SK-N-SH treated with all-trans-retinoic acid at 6 μM for 48 hours (cell line): Measurements from ENCODE around the gene FRMD8.

ENCODE experiments used
- CSDC2 ChIP-seq: fragments of 250-450 bp; sonication (Bioruptor Pico); IDR thresholded peaks from 2 replicates; pipeline ENCODE4 v1.5.0; 2020; ENCODE audit warnings: mild to moderate bottlenecking, moderate library complexity
- ISL1 ChIP-seq: fragments of 250-450 bp; sonication (Bioruptor Pico); IDR thresholded peaks from 2 replicates; pipeline ENCODE4 v2.1.2; 2022; ENCODE audit warnings: mild to moderate bottlenecking, moderate library complexity
- SNAI2 ChIP-seq: fragments of 250-450 bp; sonication (Bioruptor Pico); IDR thresholded peaks from 2 replicates; pipeline ENCODE4 v1.5.0; 2020; ENCODE audit warnings: mild to moderate bottlenecking, moderate library complexity
- TSHZ2 ChIP-seq: fragments of 250-450 bp; sonication (Bioruptor Pico); IDR thresholded peaks from 2 replicates; pipeline ENCODE4 v1.5.0; 2020; ENCODE audit warnings: mild to moderate bottlenecking, moderate library complexity
- ZFP3 ChIP-seq: fragments of 250-450 bp; sonication (Bioruptor Pico); IDR thresholded peaks from 2 replicates; pipeline ENCODE4 v1.5.0; 2020; ENCODE audit warnings: mild to moderate bottlenecking, moderate library complexity
- ZFP30 ChIP-seq: fragments of 450-650 bp; formaldehyde crosslinking; IDR thresholded peaks from 2 replicates; pipeline ENCODE4 v1.5.0; 2022; ENCODE audit warnings: mild to moderate bottlenecking, moderate library complexity
- ZNF565 ChIP-seq: fragments of 450-650 bp; formaldehyde crosslinking; conservative IDR thresholded peaks from 2 replicates; pipeline ENCODE4 v1.5.0; 2020; ENCODE audit warnings: low read depth, mild to moderate bottlenecking, moderate library complexity
- TF ChIP-seq, protein P1 (sequence below): fragments of 250-450 bp; sonication (Bioruptor Pico); IDR thresholded peaks from 2 replicates; pipeline ENCODE4 v1.5.1; 2020; ENCODE audit warnings: low read depth, mild to moderate bottlenecking, moderate library complexity
- TF ChIP-seq, protein P2 (sequence below): fragments of 250-450 bp; sonication (Bioruptor Pico); IDR thresholded peaks from 2 replicates; pipeline ENCODE4 v1.8.0; 2020; ENCODE audit warnings: mild to moderate bottlenecking, moderate library complexity, borderline replicate concordance

DNA sequence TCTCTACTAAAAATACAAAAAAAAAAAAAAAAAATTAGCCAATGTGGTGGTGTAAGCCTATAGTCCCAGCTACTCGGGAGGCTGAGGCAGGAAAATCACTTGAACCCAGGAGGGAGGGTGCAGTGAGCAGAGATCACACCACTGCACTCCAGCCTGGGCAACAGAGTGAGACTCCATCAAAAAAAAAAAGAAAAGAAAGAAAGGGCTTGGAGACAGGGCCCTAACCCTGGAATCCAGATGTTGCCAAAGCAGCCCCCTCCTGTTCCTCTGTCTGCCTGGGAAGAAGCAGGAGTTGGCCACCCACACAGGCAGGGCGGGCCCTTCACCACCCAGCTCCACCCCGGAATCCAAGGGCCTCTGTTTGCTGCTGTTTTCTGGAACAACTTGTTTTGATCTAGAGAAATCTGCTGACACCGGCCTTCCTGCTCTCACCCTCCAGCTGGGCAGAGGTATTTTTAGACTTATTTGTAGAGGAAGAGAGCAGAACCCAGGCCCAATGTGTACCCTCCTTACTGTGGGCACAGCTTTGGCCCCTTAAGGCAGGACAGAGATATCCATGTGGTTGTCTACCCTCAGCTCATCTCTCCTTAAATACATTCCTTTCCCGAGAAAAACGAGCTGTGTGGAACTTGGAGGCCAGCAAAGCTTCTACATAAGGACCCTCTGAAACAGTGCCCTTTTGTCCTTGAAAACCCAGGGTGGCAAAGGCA lies 33.5 kb downstream of the FRMD8 start:
- TF ChIP-seq, protein P1, sequence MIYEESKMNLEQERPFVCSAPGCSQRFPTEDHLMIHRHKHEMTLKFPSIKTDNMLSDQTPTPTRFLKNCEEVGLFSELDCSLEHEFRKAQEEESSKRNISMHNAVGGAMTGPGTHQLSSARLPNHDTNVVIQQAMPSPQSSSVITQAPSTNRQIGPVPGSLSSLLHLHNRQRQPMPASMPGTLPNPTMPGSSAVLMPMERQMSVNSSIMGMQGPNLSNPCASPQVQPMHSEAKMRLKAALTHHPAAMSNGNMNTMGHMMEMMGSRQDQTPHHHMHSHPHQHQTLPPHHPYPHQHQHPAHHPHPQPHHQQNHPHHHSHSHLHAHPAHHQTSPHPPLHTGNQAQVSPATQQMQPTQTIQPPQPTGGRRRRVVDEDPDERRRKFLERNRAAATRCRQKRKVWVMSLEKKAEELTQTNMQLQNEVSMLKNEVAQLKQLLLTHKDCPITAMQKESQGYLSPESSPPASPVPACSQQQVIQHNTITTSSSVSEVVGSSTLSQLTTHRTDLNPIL (CRISPR knock-in tag), result no peak
- TF ChIP-seq ZFP30 (CRISPR knock-in tag) (no peak), SNAI2 (CRISPR knock-in tag) (no peak), ISL1 (CRISPR knock-in tag) (no peak), CSDC2 (CRISPR knock-in tag) (no peak), ZFP3 (CRISPR knock-in tag) (no peak), ZNF565 (CRISPR knock-in tag) (no peak), TSHZ2 (CRISPR knock-in tag) (no peak)
- TF ChIP-seq, protein P2, sequence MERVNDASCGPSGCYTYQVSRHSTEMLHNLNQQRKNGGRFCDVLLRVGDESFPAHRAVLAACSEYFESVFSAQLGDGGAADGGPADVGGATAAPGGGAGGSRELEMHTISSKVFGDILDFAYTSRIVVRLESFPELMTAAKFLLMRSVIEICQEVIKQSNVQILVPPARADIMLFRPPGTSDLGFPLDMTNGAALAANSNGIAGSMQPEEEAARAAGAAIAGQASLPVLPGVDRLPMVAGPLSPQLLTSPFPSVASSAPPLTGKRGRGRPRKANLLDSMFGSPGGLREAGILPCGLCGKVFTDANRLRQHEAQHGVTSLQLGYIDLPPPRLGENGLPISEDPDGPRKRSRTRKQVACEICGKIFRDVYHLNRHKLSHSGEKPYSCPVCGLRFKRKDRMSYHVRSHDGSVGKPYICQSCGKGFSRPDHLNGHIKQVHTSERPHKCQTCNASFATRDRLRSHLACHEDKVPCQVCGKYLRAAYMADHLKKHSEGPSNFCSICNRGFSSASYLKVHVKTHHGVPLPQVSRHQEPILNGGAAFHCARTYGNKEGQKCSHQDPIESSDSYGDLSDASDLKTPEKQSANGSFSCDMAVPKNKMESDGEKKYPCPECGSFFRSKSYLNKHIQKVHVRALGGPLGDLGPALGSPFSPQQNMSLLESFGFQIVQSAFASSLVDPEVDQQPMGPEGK (CRISPR knock-in tag), result no peak
